HG03521 (cell line): Measurements from ENCODE around the gene F2RL2.
"Not testable (repeated sequence)": the region's sequence is repeated elsewhere in the genome, so short reads cannot be mapped to it uniquely, and the experiment has no call there.

Source experiments
- ATAC-seq: cut with Tn5 transposase; IDR thresholded peaks from one replicate; pipeline ENCODE4 v1.9.1; 2021; ENCODE audit warnings: mild to moderate bottlenecking, moderate library complexity; ENCODE audit not compliant: unreplicated experiment

F2RL2 gene

DNA sequence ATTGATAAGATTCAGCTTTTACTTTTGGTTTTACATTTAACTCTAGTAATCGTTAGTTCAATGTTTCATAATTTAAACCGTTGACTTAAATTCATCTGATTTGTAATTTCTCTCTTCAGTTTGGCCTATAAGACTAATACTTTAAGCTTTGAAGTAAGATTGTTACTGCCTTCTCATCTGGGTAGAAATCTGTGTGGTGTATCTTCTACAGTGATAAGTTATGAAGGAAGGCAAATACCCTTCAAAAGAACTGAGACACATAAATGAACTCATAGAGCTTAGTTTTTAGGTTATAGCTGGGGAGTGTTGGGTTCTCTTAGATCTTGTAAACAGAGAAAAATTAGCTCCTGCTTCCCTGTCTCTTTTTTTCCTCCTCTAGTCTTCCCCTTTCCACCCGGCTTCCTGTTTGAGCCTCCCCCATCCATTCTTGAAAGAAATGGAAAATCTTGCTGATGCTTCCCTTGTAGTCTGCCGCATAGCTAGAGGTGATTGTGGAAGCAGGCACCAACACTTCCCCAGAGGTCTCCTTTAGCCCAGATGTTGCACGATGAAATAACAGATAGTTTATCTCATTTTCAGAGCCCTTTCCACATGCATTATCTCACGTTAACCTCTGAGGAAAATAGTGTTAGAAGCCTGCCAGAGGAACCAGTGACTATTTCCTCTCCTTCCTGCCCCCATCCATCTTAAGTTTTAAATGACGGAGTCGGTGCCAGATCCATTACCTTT lies 2.0 kb upstream of the F2RL2 start:
- no peak for ATAC-seq

DNA sequence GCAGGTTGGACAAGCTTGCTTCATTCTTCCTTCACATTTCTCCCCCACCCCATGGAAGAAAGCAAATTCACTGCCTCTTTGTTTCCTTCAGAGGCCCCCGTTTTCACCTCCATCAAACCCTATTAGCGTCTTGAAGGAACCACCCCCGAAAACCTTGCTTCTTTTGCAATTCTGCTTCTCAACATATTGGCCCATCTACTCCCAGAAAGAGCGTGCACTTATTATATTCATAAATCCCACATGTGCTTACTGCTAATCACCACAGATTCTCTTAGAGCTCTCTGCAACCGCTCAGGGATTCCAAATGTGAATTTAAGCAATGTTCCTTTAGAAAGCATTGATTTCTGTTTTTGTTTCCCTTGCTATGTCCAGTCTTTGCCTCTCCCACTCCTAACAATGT lies 1.1 kb downstream of the F2RL2 start:
- ATAC-seq = no peak

DNA sequence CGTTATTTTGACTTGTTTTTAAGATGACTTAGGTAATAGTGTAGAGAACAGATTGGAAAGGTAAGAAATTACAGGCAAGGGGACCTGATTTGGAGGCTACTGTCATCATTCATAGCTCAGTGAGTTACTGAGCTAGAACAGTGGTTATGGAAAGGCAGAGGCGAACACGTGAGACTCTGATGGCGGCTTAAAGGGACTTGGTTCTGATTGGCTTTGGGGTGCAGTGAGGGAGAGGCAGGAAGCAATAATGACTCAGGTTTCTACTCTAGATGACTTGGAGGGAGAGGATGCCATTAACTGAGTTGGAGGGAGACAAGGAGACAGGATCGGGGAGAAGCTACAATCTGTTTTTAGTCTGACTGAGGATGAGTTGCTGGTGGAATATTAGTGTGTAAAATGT lies 3.0 kb downstream of the F2RL2 start:
- ATAC-seq = no peak

DNA sequence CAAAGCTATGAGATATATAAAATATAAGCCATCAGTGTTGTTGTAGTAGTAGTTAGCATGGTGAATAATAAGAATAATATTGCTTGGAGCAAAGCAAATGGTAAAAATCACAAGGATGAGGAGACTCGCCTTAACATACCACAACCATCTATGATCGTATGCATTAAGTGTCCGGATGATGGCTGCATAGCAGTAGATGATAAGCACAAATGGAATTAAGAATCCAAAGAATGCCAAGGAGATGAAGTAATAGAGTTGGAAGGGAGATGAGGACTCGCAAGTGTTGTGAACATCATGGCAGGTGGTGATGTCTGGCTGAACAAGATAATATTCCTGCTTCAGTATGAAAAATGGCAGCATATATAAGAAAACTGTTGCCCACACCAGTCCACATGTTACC lies 5.5 kb downstream of the F2RL2 start:
- ATAC-seq = no peak

DNA sequence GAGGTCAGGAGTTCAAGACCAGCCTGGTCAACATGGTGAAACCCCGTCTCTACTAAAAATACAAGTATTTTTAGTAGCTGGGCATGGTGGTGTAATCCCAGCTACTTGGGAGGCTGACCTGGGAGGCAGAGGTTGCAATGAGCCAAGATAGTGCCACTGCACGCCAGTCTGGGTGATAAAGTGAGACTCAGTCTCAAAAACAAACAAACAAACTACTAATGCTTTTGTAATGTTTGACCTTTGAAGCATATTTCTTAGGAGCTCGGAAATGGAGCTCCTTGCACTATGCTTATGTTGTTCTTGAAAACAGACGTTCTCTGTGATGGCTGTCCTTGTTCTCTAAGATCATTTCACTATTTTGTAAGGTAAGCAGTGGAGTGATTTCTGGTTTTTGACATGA lies 6.0 kb downstream of the F2RL2 start:
- no peak for ATAC-seq

DNA sequence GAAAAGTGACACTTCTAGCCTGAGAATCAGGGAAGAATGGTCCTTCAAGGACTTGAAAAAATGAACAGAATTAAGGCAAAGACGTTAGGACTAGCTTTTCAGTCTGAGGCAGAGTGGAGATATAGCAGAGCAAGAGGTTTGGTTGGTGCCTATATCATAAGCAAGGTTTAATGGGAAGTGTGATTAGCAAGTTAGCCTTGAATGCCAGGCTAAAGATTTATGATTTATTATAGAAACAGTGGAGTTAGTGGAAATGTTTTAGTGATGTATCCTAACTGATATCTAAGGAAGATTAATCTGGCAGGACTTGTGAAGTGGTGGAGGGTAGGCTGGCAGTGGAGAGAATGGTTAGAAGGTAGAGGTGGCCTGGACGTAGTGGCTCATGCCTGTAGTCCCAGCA lies 7.0 kb downstream of the F2RL2 start:
- ATAC-seq = no peak

DNA sequence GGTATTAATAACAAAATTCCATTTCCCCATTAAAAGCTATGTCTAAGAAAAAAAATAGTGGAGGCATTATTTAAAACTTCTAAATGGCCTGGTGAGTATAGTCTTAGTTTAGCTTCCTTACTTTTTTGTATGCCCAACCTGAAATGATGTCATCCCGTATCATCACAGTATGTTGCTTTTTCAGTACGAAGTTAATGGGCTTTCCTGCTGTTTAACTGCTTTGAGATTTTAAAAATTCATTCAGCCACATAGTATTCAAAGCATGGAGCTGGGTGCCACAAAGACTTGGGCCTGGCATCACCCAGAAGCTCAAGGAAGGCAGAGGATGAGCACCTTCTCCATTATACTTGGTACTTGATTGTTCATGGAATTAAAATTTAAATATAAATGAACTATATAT lies 7.4 kb downstream of the F2RL2 start:
- ATAC-seq = no peak

DNA sequence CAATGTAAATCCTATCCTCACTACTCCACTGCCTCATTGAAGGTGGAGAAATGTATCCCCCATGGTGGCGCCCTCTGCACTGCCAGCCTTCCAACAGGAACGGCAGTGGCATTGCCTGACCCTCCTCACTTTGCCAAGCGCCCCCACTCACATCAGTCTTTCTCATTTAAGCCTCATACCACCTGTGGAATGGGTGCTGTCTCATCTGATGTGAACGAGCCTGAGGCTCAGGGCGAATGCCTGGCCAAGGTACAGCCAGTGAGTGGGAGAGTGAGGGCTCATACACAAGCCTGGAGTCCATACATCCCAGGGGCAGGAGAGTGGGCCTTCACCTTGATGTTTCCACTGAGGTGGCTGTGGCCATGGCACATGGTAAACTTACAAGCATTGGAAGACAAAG lies 10.3 kb downstream of the F2RL2 start:
- no peak for ATAC-seq

DNA sequence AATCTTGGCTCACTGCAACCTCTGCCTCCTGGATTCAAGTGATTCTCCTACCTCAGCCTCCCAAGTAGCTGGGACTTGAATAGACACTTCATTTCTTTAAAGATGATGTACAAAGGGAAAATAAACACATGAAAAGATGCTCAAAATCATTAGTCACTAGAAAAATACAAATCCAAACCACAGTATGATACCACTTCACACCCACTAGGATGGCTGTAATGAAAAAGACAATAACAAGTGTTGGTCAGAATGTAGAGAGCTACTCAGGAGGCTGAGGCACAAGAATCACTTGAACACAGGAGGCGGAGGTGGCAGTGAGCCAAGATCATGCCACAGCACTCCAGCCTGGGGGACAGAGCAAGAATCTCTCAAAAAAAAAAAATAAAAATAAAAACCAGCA lies 13.0 kb downstream of the F2RL2 start:
- no peak for ATAC-seq

DNA sequence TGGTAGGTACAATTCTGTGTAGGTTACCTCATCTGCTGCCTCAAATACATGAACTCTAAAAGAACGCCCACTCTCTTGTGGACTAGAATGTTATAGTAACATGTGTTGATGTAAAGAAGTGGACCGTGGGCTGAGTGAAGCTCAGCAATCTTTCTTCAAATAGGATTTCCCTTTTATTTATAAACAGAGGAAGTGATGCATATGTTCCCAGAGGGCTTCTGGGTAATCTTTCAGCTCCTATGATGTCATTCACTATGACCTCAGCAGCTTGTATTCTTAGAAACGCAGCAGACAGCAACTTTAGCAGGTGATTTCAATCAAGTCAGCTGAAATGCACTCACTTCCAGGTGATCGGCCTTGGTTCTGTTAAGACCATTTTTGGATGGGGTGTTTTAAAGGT lies 14.4 kb downstream of the F2RL2 start:
- no peak for ATAC-seq

DNA sequence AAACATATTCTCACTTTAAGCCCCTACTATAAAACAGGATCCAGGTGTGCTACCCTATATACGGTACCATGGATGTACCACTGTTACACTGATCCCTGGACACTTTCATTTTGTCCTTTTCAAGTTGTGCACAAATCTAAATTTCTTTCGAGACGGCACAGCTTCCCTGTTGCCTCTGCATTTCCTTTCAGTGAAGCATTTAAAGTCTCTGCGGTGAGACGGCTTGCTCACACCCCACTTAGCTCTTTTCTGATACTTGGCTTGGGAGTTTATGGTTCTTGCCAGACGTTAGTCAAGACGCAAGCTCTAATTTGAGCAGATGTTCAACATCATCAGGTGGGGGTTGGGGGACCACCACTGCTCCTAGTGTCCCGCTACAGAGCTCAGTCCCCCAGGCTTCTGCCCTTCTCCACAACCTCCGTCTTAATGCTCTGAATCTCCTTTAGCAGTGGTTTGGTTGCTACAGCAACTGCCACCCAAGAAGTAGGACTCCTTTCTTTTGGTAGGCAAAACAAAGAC lies 15.8 kb downstream of the F2RL2 start:
- ATAC-seq = no peak

DNA sequence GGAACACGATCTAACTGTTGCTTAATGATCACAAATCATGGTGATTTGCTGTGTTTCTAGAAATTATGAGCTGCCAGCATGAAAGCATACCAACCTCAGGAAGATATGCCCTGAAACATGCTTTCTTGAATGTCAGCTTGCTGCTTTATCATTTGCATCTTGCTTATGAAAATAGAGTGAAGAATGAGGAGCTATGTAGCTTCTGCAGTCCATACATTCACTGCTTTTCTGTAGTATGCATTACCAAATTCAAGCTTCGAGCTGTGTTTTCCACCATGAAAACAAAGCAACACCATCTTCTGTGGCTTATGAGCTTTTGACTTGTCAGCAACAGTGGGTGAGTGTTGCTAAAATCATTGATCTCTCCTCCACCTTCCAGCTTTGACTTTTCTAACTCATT lies 16.5 kb downstream of the F2RL2 start:
- ATAC-seq = no peak

DNA sequence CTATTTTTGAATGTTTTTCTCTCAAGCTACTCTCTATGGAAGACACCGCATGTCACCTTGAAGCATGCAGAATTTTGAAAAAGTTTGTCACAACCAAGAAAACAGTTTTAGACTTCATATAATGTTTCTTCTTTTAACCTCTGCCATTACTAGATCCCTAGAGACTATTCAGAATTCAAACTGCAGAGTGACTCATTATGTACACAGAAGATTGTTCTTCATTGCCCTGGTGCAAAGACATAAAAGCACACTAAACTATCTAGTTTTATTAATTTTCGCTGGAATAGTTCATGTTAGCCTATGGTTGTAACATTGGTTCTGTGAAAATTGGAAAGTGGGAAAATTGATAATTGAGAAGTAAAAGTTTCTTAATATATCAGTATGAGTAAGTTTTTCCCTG lies 18.4 kb downstream of the F2RL2 start:
- ATAC-seq = no peak

DNA sequence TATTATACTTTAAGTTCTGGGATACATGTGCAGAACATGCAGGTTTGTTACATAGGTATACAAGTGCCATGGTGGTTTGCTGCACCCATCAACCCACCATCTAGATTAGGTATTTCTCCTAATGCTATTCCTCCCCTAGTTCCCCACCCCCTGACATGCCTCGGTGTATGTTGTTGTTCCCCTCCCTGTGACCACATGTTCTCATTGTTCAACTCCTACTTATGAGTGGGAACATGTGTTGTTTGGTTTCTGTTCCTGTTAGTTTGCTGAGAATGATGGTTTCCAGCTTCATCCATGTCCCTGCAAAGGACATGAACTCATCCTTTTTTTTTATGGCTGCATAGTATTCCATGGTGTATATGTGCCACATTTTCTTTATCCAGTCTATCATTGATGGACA lies 19.2 kb downstream of the F2RL2 start:
- ATAC-seq = not testable (repeated sequence)

DNA sequence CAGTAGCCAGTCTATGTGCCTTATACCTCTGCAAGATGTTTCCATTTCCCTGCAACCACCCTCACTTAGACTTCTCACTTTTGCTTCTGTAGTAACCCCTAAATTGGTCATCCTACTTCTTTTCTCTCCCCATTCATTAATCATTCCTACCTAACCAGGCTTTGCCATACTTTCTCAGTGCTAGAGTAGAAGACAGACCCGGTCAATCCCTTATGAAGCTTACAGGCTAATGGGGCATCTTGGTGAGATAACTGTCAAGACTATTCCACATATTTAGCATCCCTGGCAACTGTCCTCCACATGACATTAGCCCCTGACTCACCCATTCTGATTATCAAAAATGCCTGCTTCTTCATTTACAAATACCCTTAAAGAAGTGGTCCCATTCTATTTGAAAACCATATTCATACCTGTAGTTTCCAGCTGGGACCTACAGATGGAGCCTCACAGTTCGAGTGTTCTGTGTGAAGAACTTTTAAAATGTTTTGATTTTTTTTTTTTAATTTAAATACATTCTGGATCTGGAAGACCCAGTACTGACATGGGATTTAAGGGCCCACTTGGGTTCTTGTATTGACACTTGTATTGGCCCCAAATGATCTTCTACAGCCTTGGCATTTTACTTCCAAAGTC lies 21.0 kb downstream of the F2RL2 start:
- ATAC-seq = no peak

DNA sequence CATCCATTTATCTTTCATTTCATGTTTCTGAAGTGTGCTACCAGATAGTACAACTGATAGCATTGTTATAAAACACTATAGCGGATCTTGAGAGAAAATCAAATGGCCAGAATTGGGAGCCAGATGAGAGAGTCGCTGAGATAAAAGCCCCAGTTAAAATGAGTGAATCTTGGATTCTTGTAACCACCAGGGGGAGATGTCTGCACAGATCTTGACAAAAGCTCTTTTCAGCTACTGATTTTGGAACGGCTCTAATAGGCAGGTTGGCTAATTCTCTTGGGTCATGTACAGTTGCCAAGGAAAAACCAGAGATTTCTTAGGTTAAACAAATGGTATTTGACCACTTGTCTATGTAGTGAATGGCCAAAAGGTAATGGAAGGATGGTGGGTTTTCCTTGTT lies 21.7 kb downstream of the F2RL2 start:
- ATAC-seq = no peak

DNA sequence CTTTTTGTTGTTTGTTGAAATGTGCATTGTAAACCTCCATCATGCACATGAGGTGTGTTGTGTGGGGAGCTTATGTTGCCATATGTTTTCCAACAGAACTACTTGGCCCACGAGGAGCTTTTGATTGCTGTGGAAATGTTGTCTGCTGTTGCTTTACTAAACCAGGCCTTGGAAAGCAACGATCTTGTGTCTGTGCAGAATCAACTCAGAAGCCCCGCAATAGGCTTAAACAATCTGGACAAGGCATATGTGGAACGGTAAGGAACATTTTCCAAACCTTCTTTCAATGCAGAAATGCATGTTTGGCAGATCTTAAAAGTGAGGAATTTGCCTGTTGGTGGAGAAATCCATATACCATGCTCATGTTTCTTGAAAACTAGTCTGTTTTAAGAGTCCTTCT lies 22.5 kb downstream of the F2RL2 start:
- ATAC-seq = no peak

DNA sequence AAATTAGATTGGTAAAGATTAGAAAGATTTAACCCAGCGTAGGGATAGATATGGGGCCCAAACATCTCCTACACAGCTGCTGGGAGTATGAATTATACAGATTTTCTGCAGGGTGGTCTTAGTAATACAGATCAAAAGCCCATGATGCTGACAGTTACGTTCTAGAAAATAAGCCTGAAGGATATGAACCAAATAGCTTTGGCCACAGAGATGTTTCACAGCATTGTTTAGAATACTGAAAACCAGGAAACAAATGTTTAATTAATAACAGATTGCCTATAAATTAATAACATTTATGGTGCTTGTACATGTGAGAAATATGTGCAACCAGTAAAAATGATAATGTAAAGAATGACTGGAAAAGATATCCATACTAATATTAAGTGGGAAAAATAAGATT lies 24.7 kb downstream of the F2RL2 start:
- no peak for ATAC-seq

DNA sequence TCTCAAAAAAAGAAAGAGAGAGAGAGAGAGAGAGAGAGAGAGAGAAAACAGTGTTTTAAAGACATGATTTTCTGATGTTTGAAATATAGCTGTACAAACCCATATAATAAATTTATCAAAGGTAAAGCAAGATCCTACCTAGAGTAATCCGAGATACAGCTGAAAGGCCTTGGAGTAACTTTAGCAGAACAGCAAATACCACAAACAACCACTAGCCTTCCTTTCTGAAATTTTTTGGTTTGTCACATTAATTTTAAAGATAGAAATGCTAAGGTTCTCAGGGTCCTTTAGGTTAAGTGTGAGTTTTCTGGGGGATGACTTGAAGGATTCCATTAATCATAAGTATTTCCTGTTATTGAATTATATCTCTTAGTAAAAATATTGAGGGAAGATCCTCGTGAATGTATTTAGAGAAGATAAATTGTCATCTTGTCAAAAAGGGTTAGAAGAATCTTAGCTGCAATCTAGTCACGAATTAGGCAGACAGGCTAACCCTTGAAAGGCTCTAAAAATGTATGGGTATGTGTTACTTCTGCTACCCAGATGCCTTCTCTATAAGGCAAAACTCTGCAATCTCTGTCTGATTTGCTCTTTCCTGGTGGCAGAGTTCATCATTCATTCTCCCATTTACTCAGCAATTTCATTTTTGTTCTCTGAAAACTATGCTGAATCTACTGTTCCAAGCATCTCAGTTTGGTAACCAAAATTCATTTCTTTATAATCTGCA lies 27.3 kb downstream of the F2RL2 start:
- no peak for ATAC-seq

DNA sequence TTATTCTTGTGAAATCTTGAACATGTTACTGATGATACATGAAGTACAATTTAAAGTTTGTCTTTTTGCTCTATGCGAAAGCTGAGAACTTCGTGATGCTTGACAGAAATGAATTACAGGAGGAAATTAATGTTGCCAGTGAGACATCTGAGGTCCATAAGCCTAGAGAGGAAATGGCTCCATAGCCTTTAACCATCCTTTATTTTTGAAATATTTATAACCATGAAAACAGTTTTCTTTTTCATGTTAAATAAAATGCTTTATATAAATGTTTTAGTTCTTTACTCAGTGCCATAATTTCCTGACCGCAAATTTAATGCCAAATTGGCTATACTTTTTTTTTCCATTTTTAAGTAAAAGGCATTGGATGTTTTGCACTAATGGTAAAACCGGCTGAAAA lies 29.1 kb downstream of the F2RL2 start:
- no peak for ATAC-seq

DNA sequence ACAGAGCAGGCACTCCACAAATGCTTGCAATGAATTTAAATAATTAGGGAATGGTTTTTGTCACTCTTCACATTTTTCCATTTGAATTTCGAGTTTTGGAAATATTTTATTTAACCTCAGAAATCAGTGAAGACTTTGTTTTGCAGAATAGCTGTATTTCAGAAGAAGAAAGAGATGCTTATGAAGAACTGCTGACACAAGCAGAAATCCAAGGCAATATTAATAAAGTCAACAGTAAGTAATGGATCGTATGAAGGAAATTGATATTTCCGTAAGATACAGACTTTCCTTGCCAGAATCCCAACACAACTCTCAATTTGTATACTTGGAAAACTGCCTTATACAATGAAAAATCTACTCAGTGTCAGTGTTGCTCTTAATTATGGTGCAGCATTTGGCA lies 30.5 kb downstream of the F2RL2 start:
- no peak for ATAC-seq

DNA sequence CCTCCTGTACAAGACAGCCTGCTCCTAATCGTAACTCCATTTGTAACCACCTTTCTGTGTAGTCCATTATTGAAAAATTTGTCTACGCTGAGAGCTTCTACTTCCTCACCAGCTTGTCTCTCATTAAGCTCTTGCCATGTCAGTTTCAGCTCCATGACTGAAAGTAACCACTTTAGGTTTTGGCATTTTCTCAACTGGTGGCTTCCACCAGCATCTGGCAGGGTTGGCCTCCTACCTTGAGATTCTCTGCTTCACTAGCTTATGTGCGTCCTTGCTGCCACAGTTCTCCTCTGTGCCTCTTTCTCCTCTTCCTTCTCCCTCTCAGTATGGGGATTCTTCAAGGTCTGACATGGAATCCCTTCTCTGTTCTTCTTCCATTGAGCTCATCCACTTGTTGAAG lies 31.8 kb downstream of the F2RL2 start:
- ATAC-seq = no peak
